ENCODE data around the gene DNAAF5.

DNAAF5 gene

DNA sequence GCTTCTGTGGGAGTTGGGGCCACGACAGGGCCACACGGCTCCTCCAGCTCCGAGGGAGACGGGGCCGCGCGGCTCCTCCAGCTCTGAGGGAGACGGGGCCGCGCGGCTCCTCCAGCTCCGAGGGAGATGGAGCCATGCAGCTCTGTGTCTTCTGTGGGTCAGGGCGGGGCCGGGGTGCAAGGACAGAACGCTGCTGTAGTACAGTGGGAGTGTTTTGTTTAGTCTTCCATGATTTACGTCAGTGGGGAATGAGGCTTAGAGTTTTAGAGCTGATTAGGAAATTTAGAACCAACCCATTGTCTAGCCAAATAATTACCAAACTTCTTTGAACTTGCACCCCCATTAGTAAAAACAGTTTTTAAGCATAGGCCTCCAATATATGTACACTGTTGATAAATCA, 33.5 kb downstream of the DNAAF5 start:
- H3K36me3 ChIP-seq (ENCODE audit: insufficient read depth, low read length): peaks cover 56% of the 10 kb centered on the region; the same call in 1 of the 2 replicates
- no peak overlapping the region for H2AFZ ChIP-seq (ENCODE audit: low read length)
- no peak for TF ChIP-seq EZH2phosphoT487 (IDR thresholded peaks at IDR 0.05; ENCODE audit: borderline replicate concordance)
- TF ChIP-seq, protein P1, sequence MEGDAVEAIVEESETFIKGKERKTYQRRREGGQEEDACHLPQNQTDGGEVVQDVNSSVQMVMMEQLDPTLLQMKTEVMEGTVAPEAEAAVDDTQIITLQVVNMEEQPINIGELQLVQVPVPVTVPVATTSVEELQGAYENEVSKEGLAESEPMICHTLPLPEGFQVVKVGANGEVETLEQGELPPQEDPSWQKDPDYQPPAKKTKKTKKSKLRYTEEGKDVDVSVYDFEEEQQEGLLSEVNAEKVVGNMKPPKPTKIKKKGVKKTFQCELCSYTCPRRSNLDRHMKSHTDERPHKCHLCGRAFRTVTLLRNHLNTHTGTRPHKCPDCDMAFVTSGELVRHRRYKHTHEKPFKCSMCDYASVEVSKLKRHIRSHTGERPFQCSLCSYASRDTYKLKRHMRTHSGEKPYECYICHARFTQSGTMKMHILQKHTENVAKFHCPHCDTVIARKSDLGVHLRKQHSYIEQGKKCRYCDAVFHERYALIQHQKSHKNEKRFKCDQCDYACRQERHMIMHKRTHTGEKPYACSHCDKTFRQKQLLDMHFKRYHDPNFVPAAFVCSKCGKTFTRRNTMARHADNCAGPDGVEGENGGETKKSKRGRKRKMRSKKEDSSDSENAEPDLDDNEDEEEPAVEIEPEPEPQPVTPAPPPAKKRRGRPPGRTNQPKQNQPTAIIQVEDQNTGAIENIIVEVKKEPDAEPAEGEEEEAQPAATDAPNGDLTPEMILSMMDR (conservative IDR thresholded peaks at IDR 0.05; ENCODE audit: low read length): no peak
- H3K27me3 ChIP-seq (ENCODE audit: insufficient read depth, low read length, poor library complexity, severe bottlenecking): no peaks in the 10 kb centered on the region
- H3F3A ChIP-seq (ENCODE audit: low read depth): no peaks in the 10 kb centered on the region
- H3K9ac ChIP-seq (ENCODE audit: low read depth, low read length, poor library complexity, severe bottlenecking): no peak overlapping the region
- H3K4me3 ChIP-seq (ENCODE audit: low read length, poor library complexity, severe bottlenecking): no peak overlapping the region
- no peaks in the 10 kb centered on the region for H3K79me2 ChIP-seq (ENCODE audit: insufficient read depth, low read length)
- H3K9me3 ChIP-seq (ENCODE audit: insufficient read depth, low read depth, low read length): no peaks in the 10 kb centered on the region
- no peaks in the 10 kb centered on the region for H3K9me2 ChIP-seq (replicated peaks; ENCODE audit: low read depth, low read length)
- H3K4me2 ChIP-seq (ENCODE audit: low read depth, low read length, poor library complexity, severe bottlenecking): no peak overlapping the region
- no peaks in the 10 kb centered on the region for H4K20me1 ChIP-seq (ENCODE audit: insufficient read depth, low read length, poor library complexity, severe bottlenecking)
- H3K4me1 ChIP-seq (ENCODE audit: insufficient read depth, low read length, poor library complexity, severe bottlenecking): no peaks in the 10 kb centered on the region

DNA sequence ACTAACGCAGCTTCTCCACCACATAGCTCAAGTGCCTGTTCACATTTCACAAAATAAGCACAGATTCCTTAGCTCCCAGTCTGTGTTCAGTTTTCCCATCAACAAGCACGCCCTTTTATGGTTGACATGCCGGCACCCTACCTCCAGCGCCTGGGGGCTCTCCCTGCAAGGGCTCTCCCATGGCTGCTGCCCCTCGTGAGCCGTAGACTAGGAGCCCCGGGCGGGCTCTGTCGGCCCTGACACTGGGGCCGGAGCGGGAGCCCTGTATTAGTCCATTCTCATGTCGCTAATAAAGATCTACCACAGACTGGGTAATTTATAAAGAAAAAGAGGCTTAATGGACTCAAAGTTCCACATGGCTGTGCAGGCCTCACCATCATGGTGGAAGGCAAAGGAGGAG, 34.6 kb downstream of the DNAAF5 start:
- Histone ChIP-seq H3K27me3 (ENCODE audit: insufficient read depth, low read length, poor library complexity, severe bottlenecking) (no peaks in the 10 kb centered on the region), H3K9ac (ENCODE audit: low read depth, low read length, poor library complexity, severe bottlenecking) (no peak overlapping the region), H3K4me2 (ENCODE audit: low read depth, low read length, poor library complexity, severe bottlenecking) (no peak overlapping the region), H4K20me1 (ENCODE audit: insufficient read depth, low read length, poor library complexity, severe bottlenecking) (no peaks in the 10 kb centered on the region), H3K9me3 (ENCODE audit: insufficient read depth, low read depth, low read length) (no peaks in the 10 kb centered on the region), H3F3A (ENCODE audit: low read depth) (no peaks in the 10 kb centered on the region), H2AFZ (ENCODE audit: low read length) (no peak overlapping the region), H3K36me3 (ENCODE audit: insufficient read depth, low read length) (peaks cover 57% of the 10 kb centered on the region; the same call in 1 of the 2 replicates), H3K4me3 (ENCODE audit: low read length, poor library complexity, severe bottlenecking) (no peak overlapping the region), H3K79me2 (ENCODE audit: insufficient read depth, low read length) (no peaks in the 10 kb centered on the region), H3K9me2 (replicated peaks; ENCODE audit: low read depth, low read length) (no peaks in the 10 kb centered on the region), H3K4me1 (ENCODE audit: insufficient read depth, low read length, poor library complexity, severe bottlenecking) (no peaks in the 10 kb centered on the region)
- no peak for TF ChIP-seq EZH2phosphoT487 (IDR thresholded peaks at IDR 0.05; ENCODE audit: borderline replicate concordance)
- TF ChIP-seq, protein P1 (conservative IDR thresholded peaks at IDR 0.05; ENCODE audit: low read length): no peak

DNA sequence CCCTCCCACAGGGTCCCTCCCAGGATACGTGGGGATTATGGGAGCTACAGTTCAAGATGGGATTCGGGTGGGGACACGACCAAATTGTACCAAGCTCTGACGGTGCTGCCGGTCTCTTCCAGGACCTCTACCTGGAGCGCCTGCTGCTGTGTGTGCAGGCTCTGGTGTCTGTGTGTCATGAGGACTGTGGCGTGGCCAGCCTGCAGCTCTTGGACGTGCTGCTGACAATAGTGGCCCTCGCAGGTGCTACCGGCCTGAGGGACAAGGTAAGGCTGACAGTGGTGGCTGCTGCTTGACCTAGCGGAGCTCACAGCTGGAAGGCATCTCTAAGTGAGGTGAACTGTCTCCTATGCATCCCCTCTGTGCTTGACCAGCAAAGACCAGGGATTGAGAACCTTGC, 35.1 kb downstream of the DNAAF5 start:
- Histone ChIP-seq H3K9me2 (replicated peaks; ENCODE audit: low read depth, low read length) (no peaks in the 10 kb centered on the region), H3K36me3 (ENCODE audit: insufficient read depth, low read length) (peaks cover 58% of the 10 kb centered on the region; the same call in 1 of the 2 replicates), H3K4me2 (ENCODE audit: low read depth, low read length, poor library complexity, severe bottlenecking) (no peak overlapping the region)

More for the DNA sequence above, 35.1 kb downstream of the DNAAF5 start:
- Histone ChIP-seq H2AFZ (ENCODE audit: low read length) (no peak overlapping the region), H3K4me1 (ENCODE audit: insufficient read depth, low read length, poor library complexity, severe bottlenecking) (no peaks in the 10 kb centered on the region), H4K20me1 (ENCODE audit: insufficient read depth, low read length, poor library complexity, severe bottlenecking) (no peaks in the 10 kb centered on the region), H3F3A (ENCODE audit: low read depth) (no peaks in the 10 kb centered on the region), H3K9me3 (ENCODE audit: insufficient read depth, low read depth, low read length) (no peaks in the 10 kb centered on the region), H3K27me3 (ENCODE audit: insufficient read depth, low read length, poor library complexity, severe bottlenecking) (no peaks in the 10 kb centered on the region), H3K79me2 (ENCODE audit: insufficient read depth, low read length) (no peaks in the 10 kb centered on the region), H3K9ac (ENCODE audit: low read depth, low read length, poor library complexity, severe bottlenecking) (no peak overlapping the region), H3K4me3 (ENCODE audit: low read length, poor library complexity, severe bottlenecking) (no peak overlapping the region)
- no peak for TF ChIP-seq EZH2phosphoT487 (IDR thresholded peaks at IDR 0.05; ENCODE audit: borderline replicate concordance)
- TF ChIP-seq, protein P1 (conservative IDR thresholded peaks at IDR 0.05; ENCODE audit: low read length): no peak
